Body of pancreas (tissue), 4 donors: ENCODE data around the gene GTF2IRD1. TPM values are rescaled to one million over a fixed set of nuclear protein-coding genes. Genes with fewer than 3 reads are reported as not detected.

Experiments
- ATAC-seq: fragments of 150-250 bp; one replicate; pipeline ENCODE4 v1.9.1; 2016
- DNase-seq, 4 donors: peaks; one replicate each; pipeline ENCODE4 v3.0.0-alpha.2; 2019
- H3K27ac ChIP-seq, 4 donors: fragments of 200-600 bp; sonication (generic); 1 replicate in 3 of 4; 2 replicates in 1 of 4; pipeline versions ENCODE4 v1.5.1 to v1.6.1; 2016 to 2019; ENCODE audit warnings: mild to moderate bottlenecking in 1 of 4, mixed read lengths in 1 of 4, moderate library complexity in 1 of 4
- H3K27me3 ChIP-seq, 2 donors: fragments of 200-600 bp; sonication (generic); one replicate each; pipeline ENCODE4 v1.6.0; 2016; ENCODE audit warnings: mild to moderate bottlenecking in 1 of 2
- H3K36me3 ChIP-seq, 2 donors: fragments of 200-600 bp; sonication (generic); replicated peaks in 1 of 2; 2 replicates each; pipeline ENCODE4 v1.5.1; 2016; ENCODE audit warnings: low read depth in 2 of 2; ENCODE audit not compliant: insufficient read depth in 1 of 2
- H3K4me1 ChIP-seq: fragments of 200-600 bp; sonication (generic); one replicate; pipeline ENCODE4 v1.6.0; 2016
- H3K4me3 ChIP-seq, 2 donors: fragments of 200-600 bp; sonication (generic); 1 replicate in 1 of 2; 2 replicates in 1 of 2; pipeline ENCODE4 v1.5.1; 2016 to 2019
- H3K9me3 ChIP-seq, 3 donors: fragments of 200-600 bp; sonication (generic); 1 replicate in 2 of 3; 2 replicates in 1 of 3; pipeline ENCODE4 v1.5.1; 2016
- POLR2A ChIP-seq, 3 donors: fragments of 450-650 bp; IDR thresholded peaks; one replicate each; pipeline ENCODE4 v1.6.1; 2016; ENCODE audit warnings: antibody characterized with exemption in 3 of 3, mild to moderate bottlenecking in 2 of 3
- WGBS, 2 donors: methylation state at CpG; one replicate each; pipeline ENCODE4 v1.1.5; 2017; 5-methylcytosine and 5-hydroxymethylcytosine counted together
- intact Hi-C: fragments of 100-400 bp; cut with DNase I; formaldehyde crosslinking; loops from one replicate; pipeline ENCODE4 v1.15.1; 2023
- total RNA-seq, 2 donors: library from RNA; depleted of rRNA; stranded (reverse); fragments of >200 nt; gene quantifications; one replicate each; pipeline ENCODE4 v1.1.0, GENCODE V29; 2016
- TF ChIP-seq, protein P1 (sequence below), 7 experiments: fragments of 450-650 bp in 4 of 7; fragments of 200-600 bp in 3 of 7; sonication (generic) in 3 of 7; IDR thresholded peaks; one replicate each; pipeline ENCODE4 v1.5.1; 2016 to 2019; ENCODE audit warnings: antibody characterized with exemption in 7 of 7

Gene GTF2IRD1
- total RNA-seq, 2 donors from 2014 or later, result 9.2 to 11.2 TPM

DNA sequence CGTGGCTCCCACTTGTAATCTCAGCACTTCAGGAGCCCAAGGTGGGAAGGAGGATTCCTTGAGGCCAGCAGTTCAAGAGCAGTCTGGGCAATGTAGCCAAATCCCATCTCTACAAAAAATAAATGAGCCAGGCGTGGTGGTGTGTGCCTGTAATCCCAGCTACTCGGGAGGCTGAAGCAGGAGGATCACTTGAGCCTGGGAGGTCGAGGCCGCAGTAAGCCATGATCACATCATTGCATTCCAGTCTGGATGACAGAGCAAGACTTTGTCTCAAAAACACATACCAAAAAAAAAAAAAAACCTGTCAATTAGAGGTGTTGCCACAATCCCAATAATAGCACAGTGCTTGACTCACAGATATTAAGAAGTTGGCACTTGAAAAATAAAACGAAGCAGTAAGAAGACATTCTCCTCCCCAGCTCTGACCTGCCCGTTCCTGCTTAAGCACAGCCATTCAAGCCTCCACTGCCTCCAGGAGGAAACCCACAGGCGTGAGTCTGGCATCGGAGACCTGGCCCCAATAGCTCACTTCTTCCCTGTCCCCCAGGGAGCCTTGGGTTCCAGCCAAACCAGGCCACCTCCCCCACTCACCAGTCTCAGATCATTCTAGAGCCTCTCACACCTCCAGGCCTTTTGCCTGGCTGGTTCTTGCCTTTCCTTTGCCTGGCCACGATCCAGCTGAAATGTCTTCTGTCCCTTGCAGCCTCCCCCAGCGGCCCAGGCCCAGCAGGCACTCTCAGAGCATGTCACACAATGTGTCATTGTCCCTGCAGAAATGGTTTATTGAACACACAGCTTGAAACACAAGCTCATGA, 158.5 kb downstream of the GTF2IRD1 start:
- peak; percentile 70 for ATAC-seq
- Histone ChIP-seq H3K27ac (peak overlapping the region in 3 of 4 donors; percentile 17 to 77 (median 60)), H3K4me1 (no peaks in the 10 kb centered on the region), H3K9me3 (no peaks in the 10 kb centered on the region), H3K4me3 (no peak overlapping the region), H3K27me3 (no peaks in the 10 kb centered on the region), H3K36me3 (no peaks in the 10 kb centered on the region)
- intact Hi-C loops, result no loop called here
- TF ChIP-seq POLR2A (IDR thresholded peaks at IDR 0.05), result no peak
- TF ChIP-seq, protein P1, sequence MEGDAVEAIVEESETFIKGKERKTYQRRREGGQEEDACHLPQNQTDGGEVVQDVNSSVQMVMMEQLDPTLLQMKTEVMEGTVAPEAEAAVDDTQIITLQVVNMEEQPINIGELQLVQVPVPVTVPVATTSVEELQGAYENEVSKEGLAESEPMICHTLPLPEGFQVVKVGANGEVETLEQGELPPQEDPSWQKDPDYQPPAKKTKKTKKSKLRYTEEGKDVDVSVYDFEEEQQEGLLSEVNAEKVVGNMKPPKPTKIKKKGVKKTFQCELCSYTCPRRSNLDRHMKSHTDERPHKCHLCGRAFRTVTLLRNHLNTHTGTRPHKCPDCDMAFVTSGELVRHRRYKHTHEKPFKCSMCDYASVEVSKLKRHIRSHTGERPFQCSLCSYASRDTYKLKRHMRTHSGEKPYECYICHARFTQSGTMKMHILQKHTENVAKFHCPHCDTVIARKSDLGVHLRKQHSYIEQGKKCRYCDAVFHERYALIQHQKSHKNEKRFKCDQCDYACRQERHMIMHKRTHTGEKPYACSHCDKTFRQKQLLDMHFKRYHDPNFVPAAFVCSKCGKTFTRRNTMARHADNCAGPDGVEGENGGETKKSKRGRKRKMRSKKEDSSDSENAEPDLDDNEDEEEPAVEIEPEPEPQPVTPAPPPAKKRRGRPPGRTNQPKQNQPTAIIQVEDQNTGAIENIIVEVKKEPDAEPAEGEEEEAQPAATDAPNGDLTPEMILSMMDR (IDR thresholded peaks at IDR 0.05), result no peak
- DNase-seq, result peak; percentile 44 to 69 (median 52)
- 48 to 62% methylated on average over 4 to 11 of the region's 11 CpGs for WGBS, 2 donors

DNA sequence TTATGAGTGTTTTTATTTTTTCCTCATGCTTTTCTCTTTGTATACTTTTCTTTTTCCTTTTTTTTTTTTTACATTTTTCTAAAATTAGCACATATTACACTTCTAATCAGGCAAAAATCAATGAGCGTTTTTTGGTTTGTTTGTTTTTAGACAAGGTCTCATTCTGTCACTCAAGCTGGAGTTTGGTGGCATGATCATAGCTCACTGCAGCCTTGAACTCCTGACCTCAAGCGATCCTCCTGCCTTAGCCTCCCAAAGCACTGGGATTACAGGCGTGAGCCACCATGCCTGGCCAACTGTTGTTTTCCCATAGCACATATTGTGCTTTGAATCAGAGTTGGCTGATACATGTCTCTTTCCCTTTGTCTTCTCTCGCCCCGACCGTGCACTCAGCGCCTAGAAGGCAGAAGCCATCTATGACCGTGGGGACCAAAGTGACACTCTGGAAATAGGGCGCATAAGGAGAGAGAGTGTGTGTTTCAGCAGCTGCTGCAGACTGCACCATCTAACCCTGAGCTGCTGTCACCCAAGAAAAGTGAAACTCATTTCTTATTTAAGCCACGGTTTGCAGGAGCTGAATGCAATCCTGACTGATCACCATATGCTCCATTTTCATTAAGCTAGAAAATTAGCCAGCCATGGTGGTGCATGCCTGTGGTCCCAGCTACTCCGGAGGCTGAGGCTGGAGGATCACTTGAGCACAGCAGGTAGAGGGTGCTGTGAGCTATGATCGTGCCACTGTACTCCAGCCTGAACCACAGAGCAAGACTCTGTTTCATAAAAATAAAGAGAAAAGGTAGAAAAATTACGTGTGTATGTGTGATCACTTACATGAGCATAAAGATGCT, 162.5 kb downstream of the GTF2IRD1 start:
- WGBS, 2 donors, result 78 to 83% methylated on average over 13 of the region's 13 CpGs
- Histone ChIP-seq H3K4me1 (no peaks in the 10 kb centered on the region), H3K4me3 (no peak overlapping the region), H3K27me3 (no peaks in the 10 kb centered on the region), H3K36me3 (no peaks in the 10 kb centered on the region), H3K9me3 (no peaks in the 10 kb centered on the region), H3K27ac (no peak overlapping the region)
- no peak for DNase-seq
- ATAC-seq, result no peak
- no peak for TF ChIP-seq POLR2A (IDR thresholded peaks at IDR 0.05)
- TF ChIP-seq, protein P1 (IDR thresholded peaks at IDR 0.05), result no peak
- intact Hi-C loops, result no loop called here

DNA sequence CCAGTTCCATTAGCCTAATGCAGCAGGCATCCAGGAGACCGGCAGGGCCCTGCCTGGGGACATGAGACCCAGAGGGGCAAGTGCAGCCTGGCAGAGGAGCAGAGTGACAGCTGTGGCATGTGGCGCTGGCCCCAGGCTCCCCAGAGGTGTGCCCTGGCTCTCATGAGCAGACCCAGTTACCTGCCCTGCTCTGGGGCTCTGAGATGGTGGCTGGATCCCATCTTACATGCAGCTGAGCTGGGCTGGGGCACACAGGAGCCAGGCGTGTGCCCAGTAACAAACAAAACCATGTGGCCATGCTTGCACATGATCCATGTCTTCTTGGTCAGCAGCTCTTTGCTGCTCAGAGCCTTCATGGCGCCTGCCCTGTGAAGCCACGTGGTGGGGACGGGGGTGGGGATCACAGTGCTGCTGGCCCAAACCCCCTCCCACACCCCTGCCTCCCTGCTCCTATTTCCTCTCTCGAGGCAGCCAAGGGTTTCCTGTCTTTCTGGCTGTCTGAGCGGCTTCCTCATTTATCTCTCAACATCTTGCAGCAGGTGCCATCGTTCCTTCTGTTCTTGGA, 163.6 kb downstream of the GTF2IRD1 start:
- WGBS, 2 donors, result 45 to 66% methylated on average over 3 to 9 of the region's 9 CpGs
- no peaks in the 10 kb centered on the region for H3K36me3 ChIP-seq

DNA sequence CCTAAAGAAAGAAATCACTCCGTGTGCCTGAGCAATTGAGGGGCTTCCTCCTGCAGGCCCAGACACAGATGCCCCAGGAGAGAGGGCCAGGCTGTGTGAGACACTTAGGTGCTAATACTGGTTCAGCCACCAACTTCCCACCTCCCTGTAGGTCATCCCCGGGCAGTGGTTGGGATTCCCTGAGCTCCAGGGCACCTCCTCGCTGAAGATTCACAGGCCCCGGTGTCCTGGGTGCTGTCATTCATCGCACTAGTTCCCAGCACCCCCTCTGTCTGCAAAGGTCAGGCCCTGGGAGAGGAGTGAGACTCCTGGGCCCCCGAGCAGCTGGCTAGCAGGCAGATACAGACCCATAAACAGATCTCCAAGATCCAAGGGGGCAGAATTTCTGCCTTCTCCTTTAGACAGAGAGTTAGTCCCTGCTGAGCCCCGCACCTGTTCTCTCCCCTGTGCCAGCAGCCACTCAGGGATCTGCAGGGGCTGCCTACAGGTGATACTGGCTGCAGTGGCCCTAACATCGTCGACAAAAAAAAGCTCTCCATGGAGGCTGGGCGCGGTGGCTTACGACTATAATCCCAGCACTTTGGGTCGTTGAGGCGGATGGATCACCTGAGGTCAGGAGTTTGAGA, 165.6 kb downstream of the GTF2IRD1 start:
- DNase-seq (no peak), ATAC-seq (no peak)
- H3K4me1 ChIP-seq, result no peaks in the 10 kb centered on the region
- TF ChIP-seq POLR2A (IDR thresholded peaks at IDR 0.05), result no peak
- TF ChIP-seq, protein P1 (IDR thresholded peaks at IDR 0.05), result no peak
- no peaks in the 10 kb centered on the region for H3K9me3 ChIP-seq
- H3K4me3 ChIP-seq, result no peak overlapping the region
- WGBS, 2 donors, result 79 to 81% methylated on average over 9 to 14 of the region's 14 CpGs
- no peak overlapping the region for H3K27ac ChIP-seq
- intact Hi-C loops, result no loop called here
- no peaks in the 10 kb centered on the region for H3K27me3 ChIP-seq
- no peaks in the 10 kb centered on the region for H3K36me3 ChIP-seq

More for the DNA sequence above, 163.6 kb downstream of the GTF2IRD1 start:
- H3K9me3 ChIP-seq, result no peaks in the 10 kb centered on the region
- no peaks in the 10 kb centered on the region for H3K4me1 ChIP-seq
- H3K27me3 ChIP-seq, result no peaks in the 10 kb centered on the region
- no peak for ATAC-seq
- TF ChIP-seq, protein P1 (IDR thresholded peaks at IDR 0.05), result no peak
- TF ChIP-seq POLR2A (IDR thresholded peaks at IDR 0.05), result no peak
- peak in 1 of 4 donors; percentile 48 for DNase-seq
- no peak overlapping the region for H3K27ac ChIP-seq
- intact Hi-C loops, result no loop called here
- H3K4me3 ChIP-seq, result no peak overlapping the region
